ENCODE results near the gene RRBP1.

The RRBP1 gene

DNA sequence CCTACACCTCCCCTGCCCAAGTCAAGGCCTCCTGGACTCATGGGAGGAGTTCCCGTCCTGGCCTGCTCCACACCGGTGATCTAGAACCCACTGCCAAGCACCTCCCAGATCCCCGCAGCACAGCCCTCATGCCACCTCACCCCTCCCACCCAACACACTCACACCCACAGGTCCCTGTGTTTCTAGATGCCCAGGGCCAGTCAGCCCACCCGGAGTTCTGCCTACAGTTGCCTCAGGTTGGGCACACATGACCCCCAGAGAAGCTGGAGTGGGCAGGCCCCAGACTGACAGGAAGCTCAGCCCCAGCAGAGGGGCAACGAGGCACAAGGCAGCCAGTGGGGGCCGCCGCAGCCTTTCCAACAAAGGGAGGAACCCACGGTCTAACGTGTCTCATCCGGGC lies 29.6 kb downstream of the RRBP1 start:
- H3K4me1 Mint-ChIP-seq = peaks cover 86% of the 10 kb centered on the region
- H3K9me3 Mint-ChIP-seq = no peaks in the 10 kb centered on the region
- H3K27ac Mint-ChIP-seq = peak overlapping the region in 2 of 3 experiments; percentile 44 to 52
- no peak overlapping the region for H3K4me3 Mint-ChIP-seq
- peaks cover 26% of the 10 kb centered on the region for H3K36me3 Mint-ChIP-seq (ENCODE audit: low read depth)
- H3K27me3 Mint-ChIP-seq (ENCODE audit: low read depth) = no peaks in the 10 kb centered on the region
- TF ChIP-seq CTCF (IDR thresholded peaks at IDR 0.05; ENCODE audit: unreplicated experiment in 3 of 3) = no peak

DNA sequence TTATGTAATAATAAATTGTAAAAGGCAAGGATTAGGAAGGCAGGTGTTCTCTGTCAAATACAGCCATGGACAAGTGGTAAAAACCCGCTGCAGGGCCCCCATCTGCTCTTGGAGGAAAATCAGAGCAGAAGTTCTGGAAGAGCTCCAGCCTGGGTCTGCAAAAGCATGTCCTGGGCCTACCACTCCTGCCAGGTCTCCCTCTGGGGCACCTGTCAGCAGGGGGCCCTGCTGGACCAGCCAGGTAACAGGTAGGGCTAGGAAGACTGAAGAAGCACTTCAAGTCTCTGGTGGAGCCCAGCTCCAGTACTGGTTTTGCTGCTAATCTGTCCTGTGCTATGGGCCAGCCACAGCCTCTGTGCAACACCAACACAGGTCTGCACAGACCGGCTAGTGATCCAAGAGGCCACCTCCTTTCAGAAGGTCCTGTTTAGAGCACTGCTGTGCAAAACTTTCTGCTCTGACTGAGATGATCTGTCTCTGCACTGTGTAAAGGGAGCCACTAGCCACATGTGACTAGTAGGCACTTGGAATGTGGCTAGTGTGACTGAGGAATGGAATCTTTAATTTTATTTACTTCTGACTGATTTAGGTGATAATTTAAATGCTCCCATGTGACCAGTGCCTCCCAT lies 30.2 kb downstream of the RRBP1 start:
- Mint-ChIP-seq H3K27ac (peak overlapping the region in 2 of 3 experiments; percentile 44 to 52), H3K4me3 (no peak overlapping the region), H3K36me3 (ENCODE audit: low read depth) (peaks cover 20% of the 10 kb centered on the region)

GRCh38 chr20:17651129-17651759 lies 30.8 kb downstream of the RRBP1 start:
- Mint-ChIP-seq H3K36me3 (ENCODE audit: low read depth) (peaks cover 14% of the 10 kb centered on the region), H3K4me3 (peak overlapping the region in 2 of 3 experiments; percentile 8 to 11), H3K4me1 (peaks cover 86% of the 10 kb centered on the region), H3K9me3 (no peaks in the 10 kb centered on the region), H3K27me3 (ENCODE audit: low read depth) (no peaks in the 10 kb centered on the region), H3K27ac (peak overlapping the region; percentile 65 to 79 (median 70))
- TF ChIP-seq CTCF (IDR thresholded peaks at IDR 0.05; ENCODE audit: unreplicated experiment in 3 of 3) = no peak

More for the DNA sequence above, 30.2 kb downstream of the RRBP1 start:
- H3K4me1 Mint-ChIP-seq = peaks cover 86% of the 10 kb centered on the region
- no peaks in the 10 kb centered on the region for H3K9me3 Mint-ChIP-seq
- no peak for TF ChIP-seq CTCF (IDR thresholded peaks at IDR 0.05; ENCODE audit: unreplicated experiment in 3 of 3)
- no peaks in the 10 kb centered on the region for H3K27me3 Mint-ChIP-seq (ENCODE audit: low read depth)

- Mint-ChIP-seq H3K27me3 (ENCODE audit: low read depth) (no peaks in the 10 kb centered on the region), H3K9me3 (no peaks in the 10 kb centered on the region), H3K4me1 (peaks cover 86% of the 10 kb centered on the region), H3K36me3 (ENCODE audit: low read depth) (peaks cover 12% of the 10 kb centered on the region), H3K4me3 (peak overlapping the region in 2 of 3 experiments; percentile 8 to 11), H3K27ac (peak overlapping the region; percentile 65 to 79 (median 70))
- no peak for TF ChIP-seq CTCF (IDR thresholded peaks at IDR 0.05; ENCODE audit: unreplicated experiment in 3 of 3)
Observed at GRCh38 chr20:17650301-17651128, 31.5 kb downstream of the RRBP1 start.

GRCh38 chr20:17648791-17649730 lies 33.0 kb downstream of the RRBP1 start:
- Mint-ChIP-seq H3K9me3 (no peaks in the 10 kb centered on the region), H3K4me3 (peak overlapping the region in 1 of 3 experiments; percentile 46), H3K27ac (peak overlapping the region; percentile 72 to 85 (median 76)), H3K36me3 (ENCODE audit: low read depth) (peaks cover 7% of the 10 kb centered on the region), H3K4me1 (peaks cover 86% of the 10 kb centered on the region), H3K27me3 (ENCODE audit: low read depth) (no peaks in the 10 kb centered on the region)
- TF ChIP-seq CTCF (IDR thresholded peaks at IDR 0.05; ENCODE audit: unreplicated experiment in 3 of 3) = peak; percentile 39 to 53 (median 41)
